ENCODE data around the gene FNDC3A.

FNDC3A gene

DNA sequence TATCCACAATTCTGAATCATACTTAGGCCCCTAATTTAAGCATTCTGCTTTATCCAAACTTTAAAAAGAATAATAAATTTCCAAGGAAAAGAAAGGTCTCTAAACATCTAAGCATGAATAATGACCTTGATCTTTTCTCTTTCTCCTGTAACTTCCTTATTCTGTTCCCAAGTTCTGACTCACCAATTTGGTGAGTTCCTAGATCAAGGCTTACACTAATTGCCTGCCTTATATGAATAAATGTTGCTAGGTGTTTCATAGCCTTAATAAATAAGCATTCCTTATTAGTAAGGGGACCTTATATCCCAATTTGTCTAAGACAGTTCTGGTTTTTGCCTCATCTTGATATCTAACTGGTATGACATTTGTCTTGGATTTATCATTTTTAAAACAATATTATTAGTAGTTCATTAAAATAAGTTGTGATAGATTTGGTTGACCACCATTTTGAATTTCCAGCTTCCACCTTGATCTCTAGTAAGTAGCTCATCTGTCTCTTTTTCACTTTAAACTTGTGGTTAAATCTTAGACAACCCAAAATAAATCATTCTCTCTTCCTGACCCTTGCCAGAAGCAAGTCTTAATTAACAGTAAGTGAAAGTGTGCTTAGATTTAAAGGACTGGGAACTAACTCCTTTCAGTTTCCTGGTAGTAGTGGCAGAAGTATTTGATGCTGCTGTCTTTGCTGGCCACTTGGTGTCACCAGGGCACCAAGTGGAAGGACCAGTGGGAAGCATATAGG lies 123.2 kb downstream of the FNDC3A start:
- Histone ChIP-seq H3K27me3 (ENCODE audit: control insufficient read depth in 1 of 2, insufficient read depth in 1 of 2, low read length in 2 of 2) (no peaks in the 10 kb centered on the region), H3K79me1 (replicated peaks; ENCODE audit: low read length, poor library complexity, severe bottlenecking) (peaks cover 10% of the 10 kb centered on the region), H3K9ac (ENCODE audit: low read length) (peak overlapping the region; percentile 28), H2AK5ac (ENCODE audit: low read length, severe bottlenecking) (no peak overlapping the region), H2AFZ (ENCODE audit: low read depth, low read length) (no peak overlapping the region), H3K18ac (ENCODE audit: low read depth in 1 of 2, low read length in 2 of 2) (no peak overlapping the region), H2BK12ac (ENCODE audit: low read length in 2 of 2) (no peak overlapping the region), H3K9me3 (ENCODE audit: control insufficient read depth, low read length) (no peaks in the 10 kb centered on the region), H3K36me3 (ENCODE audit: control insufficient read depth in 1 of 2, insufficient read depth in 2 of 2, low read depth in 1 of 2, low read length in 2 of 2) (no peaks in the 10 kb centered on the region), H3K4me2 (ENCODE audit: low read length, poor library complexity, severe bottlenecking) (no peak overlapping the region), H4K8ac (ENCODE audit: low read length) (no peak overlapping the region), H2BK5ac (ENCODE audit: low read depth, low read length, poor library complexity, severe bottlenecking) (no peak overlapping the region), H3K4me1 (ENCODE audit: control insufficient read depth, insufficient read depth, low read depth, low read length) (no peaks in the 10 kb centered on the region), H4K91ac (ENCODE audit: low read length) (no peak overlapping the region), H2BK15ac (ENCODE audit: low read depth, poor library complexity, severe bottlenecking) (no peak overlapping the region), H2BK120ac (ENCODE audit: low read depth, low read length) (no peak overlapping the region), H3K4ac (ENCODE audit: low read depth in 1 of 2, low read length in 2 of 2) (no peak overlapping the region), H3K27ac (ENCODE audit: low read length, poor library complexity, severe bottlenecking) (no peak overlapping the region), H3K23ac (ENCODE audit: low read length in 2 of 2) (no peak overlapping the region), H3K4me3 (ENCODE audit: insufficient read depth in 1 of 2, low read depth in 1 of 2, low read length in 2 of 2) (no peak overlapping the region), H3K14ac (ENCODE audit: low read length in 2 of 2) (no peak overlapping the region)
- peak; percentile 51 for DNase-seq

- Histone ChIP-seq H3K9me3 (ENCODE audit: control insufficient read depth, low read length) (no peaks in the 10 kb centered on the region), H3K4me3 (ENCODE audit: insufficient read depth in 1 of 2, low read depth in 1 of 2, low read length in 2 of 2) (no peak overlapping the region), H3K4me1 (ENCODE audit: control insufficient read depth, insufficient read depth, low read depth, low read length) (no peaks in the 10 kb centered on the region), H3K18ac (ENCODE audit: low read depth in 1 of 2, low read length in 2 of 2) (no peak overlapping the region), H3K9ac (ENCODE audit: low read length) (no peak overlapping the region), H3K79me1 (replicated peaks; ENCODE audit: low read length, poor library complexity, severe bottlenecking) (peaks cover 11% of the 10 kb centered on the region), H2BK120ac (ENCODE audit: low read depth, low read length) (no peak overlapping the region), H2AFZ (ENCODE audit: low read depth, low read length) (no peak overlapping the region), H3K23ac (ENCODE audit: low read length in 2 of 2) (no peak overlapping the region), H3K27ac (ENCODE audit: low read length, poor library complexity, severe bottlenecking) (no peak overlapping the region), H3K36me3 (ENCODE audit: control insufficient read depth in 1 of 2, insufficient read depth in 2 of 2, low read depth in 1 of 2, low read length in 2 of 2) (no peaks in the 10 kb centered on the region), H2BK5ac (ENCODE audit: low read depth, low read length, poor library complexity, severe bottlenecking) (no peak overlapping the region), H3K14ac (ENCODE audit: low read length in 2 of 2) (no peak overlapping the region), H3K27me3 (ENCODE audit: control insufficient read depth in 1 of 2, insufficient read depth in 1 of 2, low read length in 2 of 2) (no peaks in the 10 kb centered on the region), H2BK15ac (ENCODE audit: low read depth, poor library complexity, severe bottlenecking) (no peak overlapping the region), H2BK12ac (ENCODE audit: low read length in 2 of 2) (no peak overlapping the region), H2AK5ac (ENCODE audit: low read length, severe bottlenecking) (no peak overlapping the region), H4K8ac (ENCODE audit: low read length) (no peak overlapping the region), H3K4ac (ENCODE audit: low read depth in 1 of 2, low read length in 2 of 2) (no peak overlapping the region), H3K4me2 (ENCODE audit: low read length, poor library complexity, severe bottlenecking) (no peak overlapping the region), H4K91ac (ENCODE audit: low read length) (no peak overlapping the region)
- DNase-seq = no peak
- WGBS = no CpG with 5 or more reads among the region's 2 CpGs
Measured at GRCh38 chr13:49099513-49099877, 123.8 kb downstream of the FNDC3A start.

DNA sequence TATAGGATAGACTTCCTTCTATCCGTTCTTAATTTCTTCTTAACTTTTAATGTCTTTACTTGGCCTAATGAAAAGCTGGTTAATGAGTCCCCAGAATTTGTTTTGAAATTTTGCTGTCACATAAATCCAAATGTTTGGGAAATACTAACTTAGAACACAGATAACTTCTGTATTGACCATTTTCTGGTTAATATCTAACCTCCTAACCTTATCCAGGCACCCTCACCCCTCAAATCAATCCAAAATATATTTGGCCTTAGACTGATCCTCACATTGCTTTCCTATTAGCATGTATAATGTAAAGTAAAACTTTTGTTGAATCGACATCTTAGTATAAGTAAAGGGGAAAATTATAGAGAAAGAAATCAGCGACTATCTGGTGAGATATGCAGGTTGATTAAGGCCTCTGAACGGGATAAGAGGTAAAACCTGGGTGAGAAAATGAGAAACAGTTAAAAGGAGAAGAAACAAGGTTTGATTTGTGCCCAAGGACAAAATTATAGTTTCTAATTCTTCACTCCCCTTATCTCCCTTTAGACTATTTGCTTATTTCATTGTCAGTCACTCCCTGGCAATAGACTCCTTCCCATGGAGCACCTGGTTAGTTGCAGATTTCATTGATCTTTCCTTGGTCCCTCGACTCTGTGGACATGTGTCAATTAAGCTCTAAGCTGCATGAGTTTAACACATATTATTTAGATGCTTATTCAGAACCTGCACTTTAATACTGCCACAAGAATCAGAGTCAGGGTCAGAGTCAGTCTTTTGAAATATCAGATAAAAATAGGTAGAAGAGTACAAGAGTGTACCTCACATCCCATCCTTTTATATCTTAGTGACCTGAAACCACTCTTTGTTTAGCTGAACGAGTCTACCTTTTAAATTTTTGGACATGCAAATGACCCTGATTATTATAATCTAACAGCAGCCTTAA lies 125.2 kb downstream of the FNDC3A start:
- WGBS = 89% methylated on average over 5 of the region's 6 CpGs
- Histone ChIP-seq H3K79me1 (replicated peaks; ENCODE audit: low read length, poor library complexity, severe bottlenecking) (peaks cover 11% of the 10 kb centered on the region), H3K4me1 (ENCODE audit: control insufficient read depth, insufficient read depth, low read depth, low read length) (no peaks in the 10 kb centered on the region), H3K4me2 (ENCODE audit: low read length, poor library complexity, severe bottlenecking) (no peak overlapping the region), H2AK5ac (ENCODE audit: low read length, severe bottlenecking) (no peak overlapping the region), H3K4ac (ENCODE audit: low read depth in 1 of 2, low read length in 2 of 2) (no peak overlapping the region), H2BK12ac (ENCODE audit: low read length in 2 of 2) (no peak overlapping the region), H3K9me3 (ENCODE audit: control insufficient read depth, low read length) (no peaks in the 10 kb centered on the region), H3K36me3 (ENCODE audit: control insufficient read depth in 1 of 2, insufficient read depth in 2 of 2, low read depth in 1 of 2, low read length in 2 of 2) (no peaks in the 10 kb centered on the region), H2BK120ac (ENCODE audit: low read depth, low read length) (no peak overlapping the region), H3K23ac (ENCODE audit: low read length in 2 of 2) (no peak overlapping the region), H2BK5ac (ENCODE audit: low read depth, low read length, poor library complexity, severe bottlenecking) (no peak overlapping the region), H3K27ac (ENCODE audit: low read length, poor library complexity, severe bottlenecking) (no peak overlapping the region), H2AFZ (ENCODE audit: low read depth, low read length) (no peak overlapping the region), H3K14ac (ENCODE audit: low read length in 2 of 2) (no peak overlapping the region), H3K4me3 (ENCODE audit: insufficient read depth in 1 of 2, low read depth in 1 of 2, low read length in 2 of 2) (no peak overlapping the region), H4K8ac (ENCODE audit: low read length) (no peak overlapping the region), H3K27me3 (ENCODE audit: control insufficient read depth in 1 of 2, insufficient read depth in 1 of 2, low read length in 2 of 2) (no peaks in the 10 kb centered on the region), H4K91ac (ENCODE audit: low read length) (no peak overlapping the region), H3K18ac (ENCODE audit: low read depth in 1 of 2, low read length in 2 of 2) (no peak overlapping the region), H2BK15ac (ENCODE audit: low read depth, poor library complexity, severe bottlenecking) (no peak overlapping the region), H3K9ac (ENCODE audit: low read length) (no peak overlapping the region)
- DNase-seq = no peak

- Histone ChIP-seq H2BK15ac (ENCODE audit: low read depth, poor library complexity, severe bottlenecking) (no peak overlapping the region), H4K8ac (ENCODE audit: low read length) (no peak overlapping the region), H3K79me1 (replicated peaks; ENCODE audit: low read length, poor library complexity, severe bottlenecking) (peaks cover 8% of the 10 kb centered on the region), H3K9ac (ENCODE audit: low read length) (no peak overlapping the region), H3K4me1 (ENCODE audit: control insufficient read depth, insufficient read depth, low read depth, low read length) (no peaks in the 10 kb centered on the region), H3K27ac (ENCODE audit: low read length, poor library complexity, severe bottlenecking) (no peak overlapping the region), H3K4me2 (ENCODE audit: low read length, poor library complexity, severe bottlenecking) (no peak overlapping the region), H3K36me3 (ENCODE audit: control insufficient read depth in 1 of 2, insufficient read depth in 2 of 2, low read depth in 1 of 2, low read length in 2 of 2) (no peaks in the 10 kb centered on the region), H3K4me3 (ENCODE audit: insufficient read depth in 1 of 2, low read depth in 1 of 2, low read length in 2 of 2) (no peak overlapping the region), H4K91ac (ENCODE audit: low read length) (no peak overlapping the region), H2AK5ac (ENCODE audit: low read length, severe bottlenecking) (no peak overlapping the region), H2BK120ac (ENCODE audit: low read depth, low read length) (no peak overlapping the region), H3K23ac (ENCODE audit: low read length in 2 of 2) (no peak overlapping the region), H3K4ac (ENCODE audit: low read depth in 1 of 2, low read length in 2 of 2) (no peak overlapping the region), H3K9me3 (ENCODE audit: control insufficient read depth, low read length) (no peaks in the 10 kb centered on the region), H2BK5ac (ENCODE audit: low read depth, low read length, poor library complexity, severe bottlenecking) (no peak overlapping the region), H2BK12ac (ENCODE audit: low read length in 2 of 2) (no peak overlapping the region), H3K27me3 (ENCODE audit: control insufficient read depth in 1 of 2, insufficient read depth in 1 of 2, low read length in 2 of 2) (no peaks in the 10 kb centered on the region), H3K18ac (ENCODE audit: low read depth in 1 of 2, low read length in 2 of 2) (no peak overlapping the region), H3K14ac (ENCODE audit: low read length in 2 of 2) (no peak overlapping the region), H2AFZ (ENCODE audit: low read depth, low read length) (no peak overlapping the region)
- DNase-seq = no peak
- WGBS = 99% methylated on average over 2 of the region's 2 CpGs
Measured at GRCh38 chr13:49108196-49108595, 132.5 kb downstream of the FNDC3A start.

Measured in mesenchymal stem cell (in vitro differentiated cells and primary cell).